ENCODE data around the gene DDX3X.
"Not testable (repeated sequence)": the region's sequence is repeated elsewhere in the genome, so short reads cannot be mapped to it uniquely, and the experiment has no call there.

DNA sequence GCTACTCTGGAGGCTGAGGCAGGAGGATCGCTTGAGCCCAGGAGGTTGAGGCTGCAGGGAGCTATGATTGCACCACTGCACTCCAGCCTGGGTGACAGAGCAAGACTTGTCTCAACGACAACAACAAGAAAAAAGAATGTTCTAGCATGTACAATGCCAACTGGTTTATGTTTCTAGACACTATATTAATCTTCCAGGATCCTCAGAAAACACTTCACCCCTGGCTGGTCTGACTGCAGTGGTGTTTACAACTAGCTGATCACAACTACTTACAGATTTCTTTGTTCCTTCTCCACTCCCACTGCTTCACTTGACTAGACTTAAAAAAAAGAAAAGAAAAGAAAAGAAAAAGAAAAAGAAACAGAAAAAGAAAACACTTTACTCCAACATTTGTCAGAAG, 17.7 kb upstream of the DDX3X start:
- TF ChIP-seq GABPA (IDR thresholded peaks at IDR 0.05; ENCODE audit: low read depth): not testable (repeated sequence)
- TF ChIP-seq, protein P1, sequence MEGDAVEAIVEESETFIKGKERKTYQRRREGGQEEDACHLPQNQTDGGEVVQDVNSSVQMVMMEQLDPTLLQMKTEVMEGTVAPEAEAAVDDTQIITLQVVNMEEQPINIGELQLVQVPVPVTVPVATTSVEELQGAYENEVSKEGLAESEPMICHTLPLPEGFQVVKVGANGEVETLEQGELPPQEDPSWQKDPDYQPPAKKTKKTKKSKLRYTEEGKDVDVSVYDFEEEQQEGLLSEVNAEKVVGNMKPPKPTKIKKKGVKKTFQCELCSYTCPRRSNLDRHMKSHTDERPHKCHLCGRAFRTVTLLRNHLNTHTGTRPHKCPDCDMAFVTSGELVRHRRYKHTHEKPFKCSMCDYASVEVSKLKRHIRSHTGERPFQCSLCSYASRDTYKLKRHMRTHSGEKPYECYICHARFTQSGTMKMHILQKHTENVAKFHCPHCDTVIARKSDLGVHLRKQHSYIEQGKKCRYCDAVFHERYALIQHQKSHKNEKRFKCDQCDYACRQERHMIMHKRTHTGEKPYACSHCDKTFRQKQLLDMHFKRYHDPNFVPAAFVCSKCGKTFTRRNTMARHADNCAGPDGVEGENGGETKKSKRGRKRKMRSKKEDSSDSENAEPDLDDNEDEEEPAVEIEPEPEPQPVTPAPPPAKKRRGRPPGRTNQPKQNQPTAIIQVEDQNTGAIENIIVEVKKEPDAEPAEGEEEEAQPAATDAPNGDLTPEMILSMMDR (IDR thresholded peaks at IDR 0.05; ENCODE audit: insufficient read depth, low read length): not testable (repeated sequence)

Data from HL-60 (cell line).